Fibroblast of skin of abdomen (primary cell): ENCODE measurements around the gene TET2.

Source experiments
- DNase-seq: peaks from one replicate; pipeline ENCODE4 v3.0.0-alpha.2; 2013

TET2 gene

DNA sequence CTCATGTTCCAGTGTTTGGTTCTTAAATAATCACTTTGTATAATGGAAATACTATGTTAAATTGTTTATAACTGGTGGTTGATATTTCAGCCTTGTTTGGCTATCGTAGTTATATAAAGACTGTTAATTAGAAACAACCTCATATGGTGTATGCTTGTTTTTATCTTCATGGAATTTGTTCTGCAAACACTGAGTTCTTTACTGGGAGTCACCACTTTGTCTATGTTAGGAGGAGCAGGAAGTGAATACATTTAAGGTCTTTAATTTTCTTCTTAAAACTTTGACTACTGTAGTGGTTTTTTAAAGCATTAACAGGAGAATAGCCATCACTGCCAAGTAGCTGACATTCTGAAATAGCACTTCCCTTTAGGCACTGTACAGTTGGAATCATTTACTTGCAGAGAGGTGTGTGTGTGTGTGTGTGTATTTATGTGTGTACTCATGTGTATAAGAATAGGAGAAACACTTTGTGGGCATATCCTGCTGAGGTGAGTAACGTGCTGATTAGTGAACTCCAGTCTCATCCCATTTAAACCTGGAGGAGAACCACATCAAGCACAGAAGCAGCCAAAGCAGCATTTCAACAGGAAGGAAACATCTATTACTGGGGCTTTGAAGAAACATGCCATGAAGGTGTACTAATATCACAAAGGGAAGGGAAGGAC is 37.8 kb downstream of the TET2 start:
- no peak for DNase-seq

DNA sequence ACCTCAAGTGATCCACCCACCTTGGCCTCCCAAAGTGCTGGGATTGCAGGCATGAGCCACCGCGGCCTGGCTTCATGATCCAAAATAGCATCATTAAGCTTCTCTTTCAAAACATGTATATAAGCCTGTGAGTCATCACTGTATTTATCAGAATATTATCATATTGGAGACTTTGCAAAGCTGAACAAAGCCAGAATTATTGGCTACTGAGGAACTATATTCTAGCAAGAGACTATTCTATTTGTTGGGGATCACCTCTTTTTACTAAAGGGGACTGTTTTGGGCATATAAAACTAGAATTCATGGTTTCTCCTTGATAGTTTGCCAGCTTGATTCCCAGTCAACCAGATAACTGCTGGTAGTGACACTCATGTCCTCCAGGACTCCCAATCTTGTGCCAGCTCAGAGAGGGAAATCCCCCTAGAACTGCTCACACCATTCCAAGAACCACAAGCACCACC is 40.1 kb downstream of the TET2 start:
- DNase-seq, result peak; percentile 33

DNA sequence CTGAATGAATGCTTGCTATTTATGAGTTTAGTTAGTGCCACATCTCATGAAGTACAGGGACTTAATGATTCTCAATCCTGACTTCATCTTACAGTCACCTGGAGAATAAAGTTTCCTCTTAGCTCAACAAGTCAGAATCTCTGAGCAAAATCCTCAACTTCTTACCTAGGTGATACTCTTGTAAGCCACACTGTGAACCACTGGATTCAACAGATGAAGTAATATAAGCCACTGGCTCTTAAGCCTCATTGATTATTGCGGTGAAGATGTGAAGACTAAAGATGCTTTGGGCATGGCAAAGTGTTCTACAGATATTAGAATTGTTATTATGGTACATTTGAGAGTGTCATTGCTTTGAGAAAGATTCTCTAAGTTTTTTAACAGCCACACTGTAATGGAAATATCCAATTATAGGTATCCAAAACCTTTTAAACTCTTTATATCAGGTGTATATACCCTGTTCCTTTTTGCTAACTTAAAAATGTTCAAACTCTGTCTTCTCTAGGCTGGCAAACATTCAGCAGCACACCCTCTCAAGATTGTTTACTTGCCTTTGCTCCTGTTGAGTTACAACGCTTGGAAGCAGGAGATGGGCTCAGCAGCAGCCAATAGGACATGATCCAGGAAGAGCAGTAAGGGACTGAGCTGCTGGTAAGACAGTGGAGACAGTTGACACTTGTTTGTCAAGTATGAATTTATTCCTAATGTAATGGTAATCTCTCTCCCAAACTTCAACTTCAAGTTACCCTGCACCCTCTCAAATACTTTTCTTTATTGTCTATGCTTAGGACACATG is 43.4 kb downstream of the TET2 start:
- DNase-seq, result no peak

DNA sequence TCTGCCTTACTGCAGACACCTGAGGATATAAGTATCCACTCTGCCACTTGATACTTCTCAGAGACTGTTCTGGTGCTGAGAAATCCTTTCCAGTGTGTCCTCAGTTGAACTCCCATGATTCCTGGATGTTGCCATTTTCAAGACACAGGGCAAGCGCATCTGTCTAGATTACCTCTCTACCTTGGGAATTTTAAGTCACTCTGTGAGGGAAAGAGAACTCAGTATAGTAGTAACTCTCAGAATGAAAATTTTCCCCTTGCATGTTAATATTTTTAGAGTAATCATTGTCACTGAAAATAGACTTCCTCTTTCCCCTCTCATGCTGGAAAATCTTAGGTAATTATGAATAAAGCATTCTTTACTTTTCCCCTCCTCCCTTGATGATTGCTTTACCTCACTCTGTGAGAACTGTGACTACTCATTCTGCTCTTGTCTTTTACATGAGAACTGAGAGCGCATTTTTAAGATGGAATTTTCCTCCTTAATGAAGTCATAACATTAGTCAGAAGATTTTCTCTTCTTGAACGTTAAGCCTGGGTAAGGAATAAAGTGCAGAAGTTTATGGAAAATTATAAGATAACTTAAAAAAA is 45.0 kb downstream of the TET2 start:
- peak; percentile 38 for DNase-seq

DNA sequence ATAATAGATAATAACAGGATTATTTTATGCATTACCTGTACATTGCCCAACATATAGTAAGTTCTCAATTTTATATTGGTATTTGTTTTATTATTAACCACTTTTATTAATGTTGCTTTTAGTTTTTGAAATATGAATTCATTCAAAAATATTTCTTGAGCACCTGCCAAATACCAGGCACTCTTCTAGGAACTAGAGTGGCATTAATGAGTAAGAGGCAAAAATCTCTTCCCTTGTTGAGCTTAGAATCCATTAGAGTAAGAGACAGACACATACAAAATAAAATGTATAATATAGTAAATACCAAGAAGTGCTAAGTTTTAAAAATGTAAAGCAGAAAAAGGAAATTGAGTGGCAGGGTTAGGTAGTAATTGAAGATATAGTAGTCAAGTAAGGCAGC is 45.8 kb downstream of the TET2 start:
- no peak for DNase-seq

DNA sequence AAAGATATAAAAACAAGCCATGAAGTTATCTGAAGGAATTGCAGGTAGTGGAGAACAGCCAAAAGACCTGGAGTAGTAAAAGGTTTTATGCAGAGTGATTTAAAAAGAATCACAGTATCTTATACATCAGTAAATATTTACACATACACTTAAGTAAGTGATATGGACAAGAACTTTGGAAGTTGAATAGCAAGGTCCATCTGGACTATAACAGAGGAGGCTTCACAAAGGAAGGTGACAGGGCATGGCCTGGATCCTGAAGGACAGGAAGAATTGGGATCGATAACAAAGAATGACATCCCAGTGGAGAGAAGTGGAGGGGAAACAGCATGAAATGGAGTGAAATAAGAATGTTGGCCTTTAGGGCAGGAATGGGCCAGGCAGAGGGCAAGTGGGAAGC is 46.2 kb downstream of the TET2 start:
- DNase-seq, result no peak

DNA sequence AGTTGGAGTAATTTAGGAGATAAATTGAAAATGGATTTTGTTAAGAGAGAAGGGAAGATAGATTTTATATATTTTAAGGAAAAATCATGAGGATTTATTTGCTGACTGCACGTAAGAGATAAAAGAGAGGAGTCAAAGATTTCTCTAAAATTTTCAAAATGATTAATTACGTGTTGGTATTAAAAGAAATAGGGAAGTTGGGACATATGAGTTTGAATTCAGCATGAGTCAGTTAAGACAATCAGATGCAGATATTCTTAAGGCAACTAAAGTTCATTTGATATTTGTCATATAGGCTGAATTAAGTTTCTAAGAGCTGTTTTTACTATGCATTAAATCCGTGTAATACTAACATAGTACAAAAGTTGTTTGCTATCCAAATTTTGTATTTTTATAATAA is 46.9 kb downstream of the TET2 start:
- no peak for DNase-seq

DNA sequence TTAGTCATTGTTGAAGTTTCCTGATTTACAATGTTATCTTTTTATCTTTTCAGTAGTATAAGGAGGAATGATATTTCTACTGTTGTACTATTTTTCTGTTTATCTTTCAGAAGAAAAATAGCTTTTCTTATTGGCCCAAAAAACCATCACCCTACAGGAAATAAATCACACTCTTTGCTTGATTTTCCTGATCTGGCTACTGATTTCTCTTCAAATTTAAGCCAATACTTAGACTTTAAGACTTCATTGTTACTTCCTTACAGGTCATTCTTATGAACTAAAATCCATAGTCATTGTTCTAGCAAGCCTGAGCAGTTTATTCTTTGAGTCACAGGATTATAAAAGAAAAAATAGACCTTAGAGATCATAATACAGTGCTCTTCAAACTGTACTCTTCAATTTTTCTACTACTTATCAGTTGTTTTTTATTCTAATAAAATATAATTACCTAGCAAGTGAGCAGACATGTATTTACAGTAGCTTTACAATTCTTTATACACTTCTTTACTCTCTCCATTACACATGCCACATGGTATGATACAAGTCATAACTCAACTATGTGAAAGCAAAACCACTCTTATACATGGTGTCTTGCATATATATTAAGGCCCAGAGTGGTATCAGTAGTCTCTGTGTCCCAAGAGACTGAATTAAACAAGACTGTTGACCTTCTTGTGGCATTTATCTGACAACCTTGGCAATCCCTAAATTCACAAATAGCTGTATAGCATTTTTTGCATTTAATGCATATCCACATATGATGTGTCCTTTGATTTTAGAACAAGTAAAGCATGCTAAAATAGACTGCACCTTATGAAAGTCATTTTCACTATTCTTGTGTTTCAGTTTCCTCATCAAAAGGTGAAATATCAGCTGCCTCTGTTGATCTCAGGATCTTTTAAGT is 47.9 kb downstream of the TET2 start:
- DNase-seq, result peak; percentile 69

DNA sequence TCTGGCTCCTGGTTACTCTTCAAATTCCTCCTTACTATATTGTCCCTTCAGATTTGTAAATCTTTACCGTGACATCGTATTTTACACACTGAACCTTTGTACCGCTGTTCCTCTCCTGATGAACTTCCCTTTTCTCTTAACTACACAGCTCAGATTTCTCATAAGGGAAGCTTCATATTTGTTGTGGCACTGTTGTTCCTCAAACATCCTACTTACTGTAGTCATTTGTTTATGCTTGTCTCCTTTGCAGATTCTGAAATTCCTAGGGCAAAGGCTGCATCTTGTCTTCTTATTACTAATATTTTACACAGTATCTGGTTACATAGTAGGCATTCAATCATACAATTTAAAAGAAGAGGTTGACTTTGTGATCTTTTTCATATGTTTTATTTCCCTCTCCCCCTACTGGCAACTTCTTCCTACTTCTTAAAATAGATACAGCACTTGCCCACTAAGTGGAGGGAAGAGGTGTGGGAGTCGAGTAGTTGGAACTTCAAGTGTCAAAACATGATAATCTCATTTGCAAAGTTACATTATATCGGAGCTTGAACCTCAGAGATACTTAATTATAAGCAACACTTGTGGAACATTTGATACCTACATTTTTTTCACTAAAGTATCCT is 50.0 kb downstream of the TET2 start:
- no peak for DNase-seq

DNA sequence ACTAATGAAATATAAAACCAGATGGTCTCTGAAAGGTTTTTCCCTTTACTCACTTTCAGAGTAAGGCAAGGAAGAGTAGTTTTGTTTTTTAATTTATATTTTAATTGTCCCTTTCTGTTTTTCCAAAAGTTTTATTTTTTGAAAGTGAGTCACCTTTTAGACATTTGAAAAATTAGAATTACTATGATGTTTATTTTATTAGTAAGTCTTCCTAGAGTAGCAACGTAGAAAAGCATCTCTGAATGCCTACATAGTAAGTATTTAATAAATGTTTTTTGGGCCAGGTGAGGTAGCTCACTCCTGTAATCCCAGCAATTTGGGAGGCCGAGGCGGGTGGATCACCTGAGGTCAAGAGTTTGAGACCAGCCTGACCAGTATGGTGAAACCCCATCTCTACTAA is 51.1 kb downstream of the TET2 start:
- no peak for DNase-seq

DNA sequence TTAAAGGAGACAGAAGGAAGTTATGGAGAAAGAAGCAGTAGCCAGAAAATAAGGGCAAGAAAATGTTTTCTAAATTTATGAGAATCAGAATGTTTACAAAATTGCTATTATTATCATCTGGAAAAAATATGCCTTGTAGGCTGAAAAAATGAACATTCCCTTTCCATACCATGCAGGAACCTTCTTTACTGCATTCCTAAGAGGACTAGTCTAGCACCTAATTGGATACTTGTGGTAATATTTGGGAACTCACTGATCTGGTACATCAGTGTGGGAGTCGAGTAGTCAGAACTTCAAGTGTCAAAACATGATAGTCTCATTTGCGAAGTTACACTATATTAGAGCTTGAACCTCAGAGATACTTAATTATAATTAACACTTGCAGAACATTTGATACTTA is 51.9 kb downstream of the TET2 start:
- peak; percentile 47 for DNase-seq

DNA sequence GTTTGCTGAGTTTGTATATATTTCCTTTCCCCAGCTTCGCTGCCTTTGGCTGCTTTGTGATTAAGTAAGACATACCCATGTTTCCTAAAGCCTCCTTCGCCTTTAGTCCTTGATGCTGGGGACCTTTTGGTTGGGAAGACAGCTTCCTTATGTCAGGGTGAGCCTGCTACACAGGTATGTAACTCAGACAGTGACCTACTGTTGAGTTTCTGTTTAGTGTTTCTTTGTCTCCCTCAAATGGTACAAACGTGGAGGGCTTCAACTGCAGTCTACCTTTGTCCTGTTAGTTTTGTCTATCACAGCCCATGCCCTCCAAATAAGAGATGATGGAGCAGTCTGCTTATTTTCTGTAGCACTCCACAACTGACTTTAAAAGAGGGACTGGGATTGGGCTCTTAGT is 59.5 kb downstream of the TET2 start:
- no peak for DNase-seq

DNA sequence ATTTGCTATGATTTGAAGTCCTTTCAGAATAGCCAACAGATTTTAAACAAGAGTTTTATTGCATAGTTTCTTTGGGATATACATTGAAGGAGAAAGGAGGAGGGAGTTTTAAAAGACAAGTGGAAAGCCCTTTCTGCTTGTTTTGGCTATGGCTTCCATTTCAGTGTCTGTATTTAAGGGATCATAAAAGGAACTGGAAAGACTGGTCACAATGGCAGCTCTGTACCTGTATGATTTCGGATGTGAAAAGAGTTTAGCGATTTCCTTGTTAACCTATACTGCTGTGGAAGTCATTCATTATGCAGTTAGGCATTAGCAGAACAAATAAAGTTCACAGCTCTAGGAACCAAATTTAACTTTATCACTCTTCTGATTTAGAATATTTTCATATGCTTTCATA is 60.7 kb downstream of the TET2 start:
- no peak for DNase-seq

DNA sequence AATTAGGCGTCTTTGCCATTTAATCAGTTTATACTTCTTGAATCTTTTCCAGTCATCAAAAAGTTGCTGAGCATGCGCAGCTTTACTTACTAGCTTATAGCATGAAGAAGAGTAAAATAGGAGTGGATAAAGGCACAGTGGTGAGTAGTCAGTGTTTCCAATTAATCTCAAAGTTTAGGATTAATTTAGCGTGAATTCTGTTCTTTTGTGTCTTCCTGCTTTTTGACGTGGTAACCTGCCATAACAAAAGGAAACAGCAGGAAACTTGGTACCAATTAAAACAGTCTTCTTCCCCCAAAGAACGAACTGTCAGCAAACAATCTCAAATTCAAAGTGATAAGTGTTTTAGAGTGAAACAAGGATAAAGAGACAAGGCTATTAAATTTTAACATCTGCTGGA is 61.9 kb downstream of the TET2 start:
- no peak for DNase-seq

DNA sequence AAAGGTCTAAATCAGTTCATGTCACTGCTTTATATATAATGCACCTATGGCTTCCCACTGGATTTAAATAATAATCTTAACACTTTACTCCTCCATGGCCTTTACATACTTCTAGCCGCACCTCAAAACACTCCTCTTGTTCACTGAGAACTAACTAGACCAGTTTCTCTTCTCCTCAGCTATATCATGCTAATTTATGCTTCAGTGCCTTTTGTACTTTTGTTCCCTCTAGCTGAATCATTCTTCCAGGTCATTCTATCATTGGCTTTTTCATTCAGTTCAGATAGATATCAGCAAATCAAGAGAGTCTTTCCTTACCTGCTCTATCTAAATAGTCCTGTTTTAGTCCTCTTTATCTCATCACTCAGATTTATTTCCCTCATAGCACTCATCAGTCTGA is 64.2 kb downstream of the TET2 start:
- DNase-seq, result no peak

DNA sequence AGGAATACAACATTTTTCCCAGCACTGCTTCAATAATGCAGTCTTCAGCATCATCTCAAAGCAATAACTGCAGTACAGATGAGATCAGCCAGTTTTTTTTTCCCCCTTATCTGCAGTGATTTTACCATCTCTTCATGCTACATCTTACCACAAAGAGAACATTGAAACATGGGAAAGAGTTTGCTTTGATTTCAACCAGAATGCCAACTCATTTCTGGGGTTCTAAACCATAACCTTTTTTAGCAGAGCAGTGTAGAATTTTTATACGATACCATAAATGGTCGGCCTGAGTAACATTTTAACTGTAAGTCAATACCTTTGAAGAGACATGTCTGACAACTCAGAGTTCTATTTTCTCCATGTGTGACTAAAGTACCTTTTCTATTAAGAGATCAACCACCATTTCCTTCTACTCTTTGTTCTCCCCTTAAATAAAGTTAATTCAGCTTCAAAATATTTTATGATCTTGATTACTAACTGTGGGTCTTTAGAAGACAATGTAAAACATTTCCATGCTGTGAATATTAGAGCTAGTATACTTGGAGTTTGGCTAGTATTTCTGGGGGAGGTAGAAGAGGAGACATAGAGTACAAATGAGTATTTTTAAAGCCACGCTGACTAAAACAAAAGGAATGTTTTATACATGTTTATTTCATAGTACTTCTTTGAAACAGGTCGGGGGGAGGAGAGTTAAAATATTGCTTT is 69.1 kb downstream of the TET2 start:
- DNase-seq, result peak; percentile 58

DNA sequence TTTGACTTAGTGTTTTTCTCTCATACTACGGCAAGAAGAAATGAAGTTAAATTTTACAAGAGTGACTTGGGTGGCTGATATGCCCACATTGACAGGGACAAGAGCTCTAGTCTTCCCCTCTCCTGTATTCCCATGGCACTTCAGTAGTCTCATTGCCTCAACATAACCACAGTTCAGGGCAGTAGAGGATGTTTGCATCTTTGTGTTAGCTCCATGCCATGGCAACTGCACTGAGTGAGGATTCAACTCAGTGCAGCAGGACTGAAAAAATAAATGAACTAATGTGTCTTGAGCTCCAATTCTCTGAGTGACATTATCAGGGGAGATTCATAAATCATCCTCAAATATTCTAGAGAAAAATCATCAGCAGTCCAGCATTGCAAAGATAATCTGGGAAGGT is 78.8 kb downstream of the TET2 start:
- no peak for DNase-seq

DNA sequence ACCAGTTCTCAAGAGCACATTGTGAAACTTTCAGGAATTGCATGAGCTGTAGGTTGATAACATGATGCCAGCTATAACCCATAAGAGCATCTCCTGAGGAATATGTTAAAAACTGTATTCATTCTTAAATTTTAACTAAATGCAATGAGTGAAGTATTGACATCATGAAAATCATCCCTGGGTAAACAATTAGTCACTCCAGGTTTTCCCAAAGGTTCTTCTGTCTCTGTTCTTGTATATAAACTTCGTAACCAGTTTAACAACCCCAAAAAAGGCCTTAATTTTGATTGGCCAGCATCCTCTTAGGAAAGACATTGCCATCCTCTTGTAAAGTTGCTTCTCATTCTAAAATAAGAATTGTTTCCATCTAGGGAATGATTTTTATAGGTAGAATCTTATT is 80.4 kb downstream of the TET2 start:
- DNase-seq, result no peak

DNA sequence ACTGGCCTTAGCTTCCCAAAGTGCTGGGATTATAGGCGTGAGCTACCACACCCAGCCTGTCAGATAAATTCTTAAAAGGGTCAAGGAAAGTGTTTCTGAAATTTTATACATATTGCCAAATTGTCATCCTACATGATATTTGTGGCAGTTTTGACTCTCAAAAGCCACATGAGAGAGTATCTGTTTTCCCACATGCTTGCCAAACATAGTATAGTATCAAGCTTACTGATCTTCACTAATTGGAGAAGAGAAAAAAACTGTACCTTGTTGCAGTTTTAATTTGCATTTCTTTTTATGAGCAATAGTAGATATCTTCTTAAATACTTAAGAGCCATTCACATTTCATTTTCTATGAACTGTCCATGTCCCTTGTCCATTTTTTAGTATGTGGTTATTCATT is 83.6 kb downstream of the TET2 start:
- no peak for DNase-seq

DNA sequence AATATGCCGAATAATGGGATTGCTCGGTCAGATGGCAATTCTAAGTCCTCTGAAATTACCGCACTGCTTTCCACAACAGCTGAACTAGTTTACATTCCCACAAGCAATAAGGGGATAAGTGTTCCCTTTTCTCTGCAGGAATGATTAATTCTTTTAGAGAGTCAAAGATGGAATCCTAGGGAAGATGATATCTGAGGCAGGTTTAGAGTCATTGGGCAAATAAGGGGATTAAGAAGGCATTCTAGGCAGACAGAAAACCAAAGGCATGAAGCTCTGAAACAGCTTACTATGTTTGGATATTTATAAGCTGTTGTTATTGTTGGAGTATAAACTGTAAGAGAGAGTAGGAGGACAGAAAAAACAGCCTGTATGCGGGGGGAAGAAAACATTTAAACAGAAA is 85.7 kb downstream of the TET2 start:
- DNase-seq, result no peak

DNA sequence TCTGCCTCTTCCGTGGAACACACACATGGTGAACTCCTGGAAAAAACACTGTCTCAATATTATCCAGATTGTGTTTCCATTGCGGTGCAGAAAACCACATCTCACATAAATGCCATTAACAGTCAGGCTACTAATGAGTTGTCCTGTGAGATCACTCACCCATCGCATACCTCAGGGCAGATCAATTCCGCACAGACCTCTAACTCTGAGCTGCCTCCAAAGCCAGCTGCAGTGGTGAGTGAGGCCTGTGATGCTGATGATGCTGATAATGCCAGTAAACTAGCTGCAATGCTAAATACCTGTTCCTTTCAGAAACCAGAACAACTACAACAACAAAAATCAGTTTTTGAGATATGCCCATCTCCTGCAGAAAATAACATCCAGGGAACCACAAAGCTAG is 87.9 kb downstream of the TET2 start:
- DNase-seq, result peak; percentile 58
